Stimulated activated CD8-positive, alpha-beta memory T cell treated with anti-CD3 and anti-CD28 coated beads, Interleukin-15, amount 100 ng/mL, for 4 hours (primary cell): ENCODE measurements around the gene HTD2.
"Not testable (repeated sequence)": the region's sequence is repeated elsewhere in the genome, so short reads cannot be mapped to it uniquely, and the experiment has no call there.

Source experiments
- DNase-seq, 2 donors: peaks; one replicate each; pipeline ENCODE4 v3.0.0-alpha.2; 2020; ENCODE audit warnings: low read depth in 2 of 2

The HTD2 gene

GRCh38 chr3:58332575-58333188 lies 26.4 kb downstream of the HTD2 start, which contains the start of gene PXK:
Gene PXK (plus strand): TSS chr3:58332892. CDS start chr3:58332989, 97 bp downstream.
- DNase-seq: peak; percentile 50 to 64

- DNase-seq: no peak
Measured at GRCh38 chr3:58333206-58334012, 27.1 kb downstream of the HTD2 start.

GRCh38 chr3:58334013-58334321 lies 27.6 kb downstream of the HTD2 start:
- no peak for DNase-seq

GRCh38 chr3:58334506-58334884 lies 28.2 kb downstream of the HTD2 start:
- no peak for DNase-seq

GRCh38 chr3:58335652-58335947 lies 29.3 kb downstream of the HTD2 start:
- DNase-seq: no peak

- DNase-seq: no peak
Measured at GRCh38 chr3:58336135-58336882, 30.0 kb downstream of the HTD2 start.

- DNase-seq: no peak
Measured at GRCh38 chr3:58337190-58337589, 30.9 kb downstream of the HTD2 start.

GRCh38 chr3:58339146-58339545 lies 32.8 kb downstream of the HTD2 start:
- not testable (repeated sequence) for DNase-seq

- no peak for DNase-seq
Measured at GRCh38 chr3:58340594-58341244, 34.4 kb downstream of the HTD2 start.

GRCh38 chr3:58341376-58341775 lies 35.1 kb downstream of the HTD2 start:
- no peak for DNase-seq

- no peak for DNase-seq
Measured at GRCh38 chr3:58342676-58343075, 36.4 kb downstream of the HTD2 start.

GRCh38 chr3:58345457-58345856 lies 39.1 kb downstream of the HTD2 start:
- no peak for DNase-seq

- DNase-seq: no peak
Measured at GRCh38 chr3:58346368-58346767, 40.0 kb downstream of the HTD2 start.

GRCh38 chr3:58347984-58348383 lies 41.7 kb downstream of the HTD2 start:
- no peak for DNase-seq

- DNase-seq: no peak
Measured at GRCh38 chr3:58349792-58350626, 43.7 kb downstream of the HTD2 start.

- DNase-seq: no peak
Measured at GRCh38 chr3:58350627-58351013, 44.3 kb downstream of the HTD2 start.

- DNase-seq: no peak
Measured at GRCh38 chr3:58351920-58352319, 45.6 kb downstream of the HTD2 start.

- DNase-seq: no peak
Measured at GRCh38 chr3:58352626-58353025, 46.3 kb downstream of the HTD2 start.

GRCh38 chr3:58353722-58354553 lies 47.6 kb downstream of the HTD2 start:
- no peak for DNase-seq

- DNase-seq: no peak
Measured at GRCh38 chr3:58355179-58355578, 48.9 kb downstream of the HTD2 start.

GRCh38 chr3:58356054-58356453 lies 49.7 kb downstream of the HTD2 start:
- no peak for DNase-seq
